ENCODE data around the gene C6orf89. TPM values are rescaled to one million over a fixed set of nuclear protein-coding genes. Genes with fewer than 3 reads are reported as not detected.
A peak's percentile ranks its signal among the peaks of the same experiment; 100 is the strongest.

Gene C6orf89
- total RNA-seq, 2 donors from 2014 or later = 56.5 to 59.9 TPM

DNA sequence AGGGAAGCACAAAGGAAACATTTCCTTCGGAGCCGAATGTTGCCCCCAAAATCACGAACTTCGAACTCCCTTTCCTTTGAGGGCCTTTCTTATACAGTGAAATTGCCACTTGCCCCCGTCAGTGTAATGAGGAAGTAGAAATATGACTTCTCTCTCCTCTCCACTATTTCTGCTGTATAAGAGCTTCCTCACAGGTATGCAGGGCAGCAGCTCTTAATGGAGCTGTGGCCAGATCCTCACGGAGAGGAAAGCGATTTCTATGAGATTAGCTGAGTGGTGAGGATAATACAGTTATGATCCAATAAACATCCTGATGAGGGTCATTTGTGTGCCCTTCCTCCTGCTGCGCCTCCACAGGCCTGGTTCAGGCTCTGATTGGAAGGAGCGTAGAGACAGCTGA is 35.7 kb upstream of the C6orf89 start:
- no peak for DNase-seq (ENCODE audit: low spot score)
- intact Hi-C loops (cut with DNase I) = loop anchor here in 1 of 2 donors (2.0 kb wide), 1 partner anchor 81 kb away; no protein-coding TSS in a partner anchor

DNA sequence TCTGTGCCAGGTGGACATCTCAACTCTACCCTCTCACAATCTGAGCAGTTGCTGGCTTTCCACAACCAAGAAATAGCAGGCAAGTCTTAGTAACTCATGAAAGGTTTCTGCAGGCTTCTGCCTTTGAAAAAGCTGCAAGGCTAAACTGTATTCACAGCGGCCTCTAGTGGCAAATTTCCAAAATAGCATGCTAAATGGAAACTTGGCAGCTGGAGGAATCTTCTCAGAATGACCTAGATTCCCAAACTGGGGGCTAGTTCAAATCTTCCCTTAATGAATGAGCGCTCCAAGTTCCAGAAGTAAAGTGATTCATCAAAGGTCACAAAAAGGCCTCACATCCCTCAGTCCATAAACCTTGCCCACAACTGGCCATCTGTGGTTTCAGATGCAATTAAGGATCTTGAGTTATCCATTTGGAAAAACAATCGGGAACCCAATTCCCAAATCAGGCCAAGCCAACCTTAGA is 34.6 kb upstream of the C6orf89 start:
- intact Hi-C loops (cut with DNase I) = loop anchor here in 1 of 2 donors (2.0 kb wide), 1 partner anchor 82 kb away; no protein-coding TSS in a partner anchor
- DNase-seq (ENCODE audit: low spot score) = no peak

DNA sequence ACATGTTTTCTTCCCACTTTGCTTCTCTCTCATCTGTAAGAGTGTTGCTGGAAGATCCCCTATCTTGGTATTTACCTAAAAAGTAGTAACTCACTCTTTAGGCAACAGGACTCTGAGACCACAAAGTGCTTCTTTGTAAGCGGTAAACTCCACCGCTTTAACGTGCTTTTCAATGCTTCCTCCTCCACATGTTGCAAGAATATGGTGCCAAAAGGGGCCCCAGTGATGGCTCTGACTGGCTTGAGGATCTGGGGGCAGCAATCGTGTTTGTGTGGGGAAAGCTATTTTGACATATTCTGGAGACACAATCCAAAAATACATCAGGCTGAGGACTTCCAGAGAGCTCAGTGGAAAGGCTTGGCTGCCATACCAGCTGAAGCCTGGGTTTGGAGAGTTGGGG is 34.1 kb upstream of the C6orf89 start:
- intact Hi-C loops (cut with DNase I) = loop anchor here in 1 of 2 donors (2.0 kb wide), 1 partner anchor 83 kb away; no protein-coding TSS in a partner anchor
- DNase-seq (ENCODE audit: low spot score) = no peak

DNA sequence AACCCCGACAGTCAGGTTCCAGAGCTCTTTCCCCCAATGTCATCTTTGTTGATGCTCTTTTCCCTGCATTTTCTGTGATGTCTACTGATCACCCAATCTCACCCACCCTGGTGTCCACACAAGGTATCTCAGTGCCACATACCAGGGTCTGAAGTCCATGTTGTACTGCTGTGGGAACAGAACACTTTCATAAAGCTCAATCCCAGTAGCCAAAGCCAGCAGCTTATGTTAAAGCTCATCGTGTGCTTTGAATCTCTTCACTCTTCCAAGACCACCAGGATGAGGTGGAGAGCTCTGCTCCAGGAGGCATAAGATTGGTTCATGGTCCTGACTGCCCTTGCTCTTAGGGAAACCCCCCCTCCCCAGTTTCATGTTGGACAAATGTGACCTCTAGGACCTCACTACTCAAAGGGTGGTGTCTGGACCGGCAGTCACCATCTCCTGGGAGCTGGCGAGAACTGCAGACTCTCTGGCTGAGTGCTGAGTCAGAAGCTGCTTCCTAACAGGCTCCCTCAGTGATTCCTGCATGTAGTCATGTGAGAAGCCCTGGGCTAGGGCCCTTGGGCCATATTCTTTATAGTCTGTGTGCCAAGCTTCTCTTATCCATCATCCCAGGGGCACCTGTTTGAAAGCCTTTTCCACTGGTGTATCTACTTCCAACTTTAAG is 33.1 kb upstream of the C6orf89 start:
- intact Hi-C loops (cut with DNase I) = no loop called here
- DNase-seq (ENCODE audit: low spot score) = peak; percentile 86

- no peak for DNase-seq (ENCODE audit: low spot score)
- intact Hi-C loops (cut with DNase I) = no loop called here
Observed at GRCh38 chr6:36853325-36853724, 32.4 kb upstream of the C6orf89 start.

- DNase-seq (ENCODE audit: low spot score) = no peak
- intact Hi-C loops (cut with DNase I) = no loop called here
Observed at GRCh38 chr6:36855750-36856149, 30.0 kb upstream of the C6orf89 start.

- no peak for DNase-seq (ENCODE audit: low spot score)
- intact Hi-C loops (cut with DNase I) = no loop called here
Observed at GRCh38 chr6:36856277-36856676, 29.5 kb upstream of the C6orf89 start.

DNA sequence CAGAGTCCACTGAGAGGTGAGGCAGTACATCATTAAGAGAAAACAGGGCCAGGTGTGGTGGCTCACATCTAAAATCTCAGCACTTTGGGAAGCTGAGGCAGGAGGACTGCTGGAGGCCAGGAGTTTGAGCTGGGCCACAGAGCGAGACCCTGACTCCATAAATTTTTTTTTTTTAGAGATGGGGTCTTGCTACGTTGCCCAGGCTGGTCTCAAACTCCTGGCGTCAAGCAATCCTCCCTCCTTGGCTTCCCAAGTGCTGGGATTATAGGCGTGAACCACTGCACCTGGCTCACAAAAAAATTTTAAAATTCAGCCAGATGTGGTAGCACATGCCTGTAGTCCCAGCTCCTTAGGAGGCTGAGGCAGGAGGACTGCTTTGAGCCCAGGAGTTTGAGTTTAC is 28.4 kb upstream of the C6orf89 start:
- intact Hi-C loops (cut with DNase I) = no loop called here
- DNase-seq (ENCODE audit: low spot score) = no peak

GRCh38 chr6:36858407-36858981 is 27.3 kb upstream of the C6orf89 start:
- DNase-seq (ENCODE audit: low spot score) = no peak
- intact Hi-C loops (cut with DNase I) = no loop called here

DNA sequence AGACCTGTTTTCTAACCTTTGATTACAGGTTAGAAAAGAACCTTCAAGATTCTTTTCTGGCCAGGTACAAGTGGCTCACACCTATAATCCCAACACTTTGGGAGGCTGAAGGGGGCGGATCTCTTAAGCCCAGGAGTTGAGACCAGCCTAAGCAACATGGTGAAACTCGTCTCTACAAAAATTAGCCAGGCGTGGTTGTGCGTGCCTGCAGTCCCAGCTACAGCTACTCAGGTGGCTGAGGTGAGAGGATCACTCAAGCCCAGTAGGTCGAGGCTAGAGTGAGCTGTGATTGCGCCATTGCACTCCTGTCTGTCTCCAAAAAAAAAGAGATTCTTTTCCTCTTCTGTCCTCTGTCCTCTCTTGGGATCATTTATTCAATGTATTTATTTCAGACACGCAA is 25.6 kb upstream of the C6orf89 start:
- intact Hi-C loops (cut with DNase I) = no loop called here
- no peak for DNase-seq (ENCODE audit: low spot score)

GRCh38 chr6:36862164-36862847 is 23.4 kb upstream of the C6orf89 start:
- intact Hi-C loops (cut with DNase I) = no loop called here
- DNase-seq (ENCODE audit: low spot score) = no peak

DNA sequence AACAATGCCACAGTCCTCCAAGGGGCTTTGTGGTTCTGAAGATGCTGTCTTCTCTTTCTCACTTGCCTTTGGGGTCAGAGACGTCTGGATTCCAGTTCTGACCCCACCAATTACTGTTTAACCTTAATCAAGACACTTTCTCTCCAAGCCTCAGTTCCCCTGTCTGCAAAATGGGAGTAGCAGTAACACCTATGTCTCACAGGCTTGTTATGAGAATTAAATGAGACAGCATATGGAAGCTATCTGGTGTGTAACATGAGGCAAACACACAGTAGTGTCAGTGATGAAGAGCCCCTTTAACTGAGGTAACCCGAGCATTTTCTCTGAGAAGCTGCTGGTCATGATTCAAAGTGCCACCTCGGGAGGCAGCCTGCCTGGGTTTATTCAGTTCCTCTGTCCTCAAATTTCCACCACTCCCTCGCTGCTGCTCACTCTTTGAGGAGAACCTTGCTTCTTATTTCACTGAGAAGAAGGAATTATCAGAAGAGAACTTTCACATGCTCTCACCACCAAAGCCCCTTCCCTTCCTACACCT is 22.8 kb upstream of the C6orf89 start:
- intact Hi-C loops (cut with DNase I) = no loop called here

DNA sequence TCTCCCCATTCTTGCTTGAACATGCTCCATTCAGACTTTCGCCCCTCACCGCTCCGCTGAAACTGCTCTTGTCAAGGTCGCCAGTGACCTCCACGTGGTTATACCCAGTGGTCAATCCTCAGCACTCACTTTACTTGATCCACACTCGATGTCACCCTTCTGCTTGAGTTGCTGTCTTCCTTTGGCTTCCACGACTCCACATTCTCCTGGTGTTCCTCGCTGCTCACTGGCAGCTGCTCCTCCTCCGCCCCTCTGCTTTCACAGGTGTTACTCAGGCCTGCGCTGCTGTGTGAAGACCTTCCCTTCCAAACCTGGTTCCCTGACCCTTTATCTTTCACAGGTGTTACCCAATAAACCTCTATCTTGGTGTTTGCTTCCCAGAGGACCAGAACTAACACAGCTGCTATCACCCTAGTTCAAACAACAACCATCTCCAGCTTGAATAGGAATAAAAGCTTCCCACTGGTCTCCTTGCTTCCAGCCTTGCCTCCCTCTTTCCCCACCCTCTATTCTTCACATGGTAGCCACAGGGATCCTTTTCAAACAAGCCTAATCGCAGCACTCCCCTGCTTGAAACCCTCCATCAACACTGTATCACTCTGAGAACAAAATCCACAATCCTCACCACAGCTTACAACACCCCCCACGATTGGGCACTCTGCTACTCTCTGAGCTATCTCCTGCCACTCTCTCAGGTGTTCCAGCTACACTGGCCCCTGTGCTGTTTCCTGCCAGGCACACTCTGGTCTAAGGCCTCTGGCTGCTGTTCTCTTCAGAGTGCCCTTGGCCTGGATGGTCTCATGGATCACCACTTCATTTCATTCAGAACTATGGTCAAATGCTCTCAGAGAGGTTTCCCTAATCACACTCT is 21.8 kb upstream of the C6orf89 start:
- DNase-seq (ENCODE audit: low spot score) = no peak
- intact Hi-C loops (cut with DNase I) = no loop called here

More for the DNA sequence above, 22.8 kb upstream of the C6orf89 start:
- DNase-seq (ENCODE audit: low spot score) = no peak

GRCh38 chr6:36865835-36866234 is 19.9 kb upstream of the C6orf89 start:
- intact Hi-C loops (cut with DNase I) = no loop called here
- no peak for DNase-seq (ENCODE audit: low spot score)

DNA sequence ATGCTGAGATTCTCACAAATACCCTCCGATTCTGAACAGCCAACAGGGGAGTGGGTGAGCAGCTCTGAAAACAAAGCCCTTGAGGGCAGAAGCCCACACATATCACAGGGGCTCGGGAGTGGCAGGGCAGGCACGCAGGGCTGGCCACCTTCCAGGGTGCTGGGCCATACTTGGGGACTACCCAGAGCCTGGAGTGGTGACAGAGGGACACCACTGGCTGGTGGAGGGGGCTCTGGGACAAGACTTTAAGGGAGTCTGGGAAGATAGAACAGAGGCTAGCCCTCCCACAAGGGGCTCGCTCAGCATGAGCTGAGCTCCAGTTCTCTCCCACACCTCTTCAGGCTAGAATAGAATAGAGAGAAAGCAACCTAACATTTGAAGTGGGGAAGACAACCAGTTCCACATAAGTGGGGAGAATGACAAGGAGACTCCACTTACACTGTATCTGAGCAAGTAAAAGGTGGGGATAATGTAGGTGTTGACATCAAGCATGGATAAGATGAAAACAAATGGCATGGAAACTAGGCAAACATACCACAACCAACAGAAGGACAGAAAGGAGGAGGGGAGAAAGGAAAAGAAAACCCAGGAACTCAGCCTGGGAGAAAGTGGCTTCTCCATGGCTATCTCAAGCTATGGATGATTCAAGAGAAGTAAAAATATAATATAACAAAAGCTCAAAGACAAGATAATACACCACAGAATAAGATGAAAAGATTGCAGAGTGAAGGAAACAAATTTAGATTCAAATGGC is 18.1 kb upstream of the C6orf89 start:
- DNase-seq (ENCODE audit: low spot score) = no peak
- intact Hi-C loops (cut with DNase I) = no loop called here

- intact Hi-C loops (cut with DNase I) = no loop called here
- DNase-seq (ENCODE audit: low spot score) = no peak
Observed at GRCh38 chr6:36871686-36872085, 14.1 kb upstream of the C6orf89 start.

- no peak for DNase-seq (ENCODE audit: low spot score)
Observed at GRCh38 chr6:36873115-36873514, 12.6 kb upstream of the C6orf89 start.

DNA sequence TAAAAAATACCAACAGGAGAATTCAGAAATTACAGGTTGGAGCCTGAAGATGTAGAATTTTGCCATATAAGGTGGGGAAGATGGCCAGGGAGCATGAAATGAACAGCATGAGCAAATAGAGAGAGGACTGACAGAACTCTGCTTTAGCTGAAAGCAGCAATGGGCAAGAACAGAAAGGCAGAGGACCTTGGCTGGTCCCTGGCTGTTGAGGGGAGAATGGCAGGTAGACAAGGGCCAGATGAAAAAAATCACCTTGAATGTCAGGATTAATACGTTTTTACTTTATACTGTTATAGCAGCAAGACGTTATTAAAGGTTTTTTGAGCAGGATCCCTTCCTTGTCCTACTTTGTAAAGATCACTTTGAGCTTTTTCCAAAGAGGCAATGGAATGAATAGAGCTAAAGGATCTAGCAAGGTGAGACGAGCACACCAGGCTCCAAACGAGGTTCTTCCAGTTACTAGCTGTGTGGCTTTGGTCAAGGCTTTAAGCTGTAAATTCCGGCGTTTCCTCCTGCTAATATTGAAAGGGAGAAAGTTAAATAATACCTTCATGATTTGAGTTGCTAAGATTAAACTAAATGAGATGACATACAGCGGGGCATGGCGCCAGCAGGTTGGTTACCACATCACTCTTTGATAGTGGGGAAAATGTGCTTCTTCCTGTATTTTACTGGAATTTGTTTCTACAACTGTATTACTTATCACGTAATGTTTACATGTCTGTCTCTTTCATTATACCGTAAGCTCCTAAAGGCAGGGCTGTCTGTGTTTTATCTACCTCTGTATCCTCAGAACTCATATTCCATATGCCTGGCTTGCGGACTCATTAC is 11.9 kb upstream of the C6orf89 start:
- intact Hi-C loops (cut with DNase I) = no loop called here
- DNase-seq (ENCODE audit: low spot score) = no peak

More at GRCh38 chr6:36873115-36873514, 12.6 kb upstream of the C6orf89 start:
- intact Hi-C loops (cut with DNase I) = no loop called here
